Measurements from ENCODE around the gene DNAJC4. TPM values are rescaled to one million over a fixed set of nuclear protein-coding genes. Genes with fewer than 3 reads are reported as not detected.

Gene DNAJC4
- total RNA-seq, 2 experiments from 2014 or later = 38.0 to 41.3 TPM

DNA sequence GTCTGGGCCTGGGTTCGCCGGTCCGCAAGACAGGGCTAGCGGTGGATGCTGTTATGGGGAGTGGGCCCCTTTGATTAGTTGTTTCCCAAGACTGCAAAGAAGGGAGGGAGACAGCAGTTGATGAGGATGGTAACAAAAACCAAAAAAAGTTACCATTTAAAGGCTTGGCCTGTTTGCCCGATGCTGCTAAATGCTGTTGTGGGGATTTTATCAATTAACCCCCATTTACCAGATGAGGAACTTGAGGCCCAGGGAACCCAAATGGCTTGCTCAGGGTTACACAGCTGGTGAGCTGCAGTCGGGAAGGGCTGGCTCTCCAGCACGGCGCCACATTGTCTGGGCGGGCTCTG is 7.7 kb upstream of the DNAJC4 start:
- no peak overlapping the region for H3K27ac Mint-ChIP-seq
- CTCF ChIA-PET = interaction anchor here (1.6 to 5.3 kb wide), 2 partner anchors 8 to 17 kb away, joined by 5 to 66 read pairs; partner anchors contain the start of gene FERMT3

DNA sequence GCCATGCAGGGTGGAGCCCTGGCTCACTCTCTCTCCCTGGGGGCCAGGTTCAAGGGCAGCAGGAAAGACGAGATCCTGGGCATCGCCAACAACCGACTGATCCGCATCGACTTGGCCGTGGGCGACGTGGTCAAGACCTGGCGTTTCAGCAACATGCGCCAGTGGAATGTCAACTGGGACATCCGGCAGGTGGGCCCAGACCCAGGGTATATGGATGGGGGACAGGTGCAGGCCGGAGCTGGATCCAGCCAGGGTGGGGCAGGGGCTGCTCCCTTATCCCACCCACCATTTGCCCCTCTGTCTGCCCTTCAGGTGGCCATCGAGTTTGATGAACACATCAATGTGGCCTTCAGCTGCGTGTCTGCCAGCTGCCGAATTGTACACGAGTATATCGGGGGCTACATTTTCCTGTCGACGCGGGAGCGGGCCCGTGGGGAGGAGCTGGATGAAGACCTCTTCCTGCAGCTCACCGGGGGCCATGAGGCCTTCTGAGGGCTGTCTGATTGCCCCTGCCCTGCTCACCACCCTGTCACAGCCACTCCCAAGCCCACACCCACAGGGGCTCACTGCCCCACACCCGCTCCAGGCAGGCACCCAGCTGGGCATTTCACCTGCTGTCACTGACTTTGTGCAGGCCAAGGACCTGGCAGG is 7.2 kb upstream of the DNAJC4 start:
- Mint-ChIP-seq H3K27ac (no peak overlapping the region), H3K4me1 (ENCODE audit: low read depth) (peaks cover 27% of the 10 kb centered on the region), H3K4me3 (no peak overlapping the region), H3K36me3 (ENCODE audit: low read depth) (peaks cover 45% of the 10 kb centered on the region), H3K9me3 (ENCODE audit: insufficient read depth) (no peaks in the 10 kb centered on the region), H3K27me3 (ENCODE audit: low read depth) (no peaks in the 10 kb centered on the region)
- DNase-seq (no peak), ATAC-seq (no peak)
- CTCF ChIA-PET = interaction anchor here (1.6 to 5.3 kb wide), 2 partner anchors 9 to 17 kb away, joined by 5 to 66 read pairs; partner anchors contain the start of gene FERMT3
- POLR2A ChIA-PET = interaction anchor here (0.6 to 5.9 kb wide), 6 partner anchors 8 to 42 kb away, joined by 3 to 83 read pairs (median 5); partner anchors contain the start of genes FERMT3, FKBP2, PPP1R14B and STIP1

More for the DNA sequence above, 7.7 kb upstream of the DNAJC4 start:
- Mint-ChIP-seq H3K27me3 (ENCODE audit: low read depth) (no peaks in the 10 kb centered on the region), H3K9me3 (ENCODE audit: insufficient read depth) (no peaks in the 10 kb centered on the region), H3K4me3 (no peak overlapping the region), H3K4me1 (ENCODE audit: low read depth) (peaks cover 22% of the 10 kb centered on the region), H3K36me3 (ENCODE audit: low read depth) (peaks cover 46% of the 10 kb centered on the region)
- ATAC-seq (no peak), DNase-seq (no peak)
- POLR2A ChIA-PET = interaction anchor here (0.6 to 5.9 kb wide), 4 partner anchors 16 to 43 kb away, joined by 3 to 83 read pairs (median 30); partner anchors contain the start of genes FERMT3, FKBP2, PPP1R14B and STIP1

DNA sequence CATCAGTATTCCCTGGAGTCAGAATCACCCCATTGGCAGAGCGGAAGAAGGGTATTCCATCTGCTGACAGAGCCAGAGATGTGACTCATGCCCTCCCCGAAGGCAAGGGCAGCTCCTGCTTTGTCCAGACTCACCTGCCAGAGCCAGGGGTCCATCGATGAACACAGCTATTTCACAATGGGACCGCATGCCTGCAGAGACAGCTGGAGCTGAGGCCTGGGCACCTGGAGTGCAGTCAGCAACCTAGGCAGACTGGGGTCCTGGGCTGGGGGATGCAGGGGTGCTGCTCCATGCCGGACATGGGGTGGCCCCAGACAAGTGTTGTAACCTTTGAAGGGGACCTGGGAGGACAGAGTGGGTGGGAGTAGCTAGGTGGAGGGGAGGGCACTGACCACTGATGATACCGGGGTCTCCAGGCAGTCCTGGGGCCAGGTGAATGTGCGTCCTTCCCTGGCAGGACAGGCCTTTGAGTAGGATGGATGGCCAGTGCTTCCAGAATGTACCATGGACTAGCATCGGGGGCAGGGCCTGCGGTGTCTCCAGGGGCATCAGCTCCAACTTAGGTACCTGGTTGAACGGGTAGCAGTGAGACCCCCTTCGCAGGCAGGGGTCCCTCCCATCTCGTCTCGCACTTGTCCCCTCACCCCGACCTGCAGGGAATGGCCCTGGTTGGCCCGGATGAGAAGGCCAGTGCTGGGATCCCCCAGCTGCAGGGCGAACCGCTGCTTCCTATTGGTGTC is 6.0 kb upstream of the DNAJC4 start:
- Mint-ChIP-seq H3K4me1 (ENCODE audit: low read depth) (peaks cover 33% of the 10 kb centered on the region), H3K4me3 (peak overlapping the region; percentile 88), H3K27ac (peak overlapping the region; percentile 88), H3K27me3 (ENCODE audit: low read depth) (no peaks in the 10 kb centered on the region), H3K36me3 (ENCODE audit: low read depth) (peaks cover 36% of the 10 kb centered on the region), H3K9me3 (ENCODE audit: insufficient read depth) (no peaks in the 10 kb centered on the region)
- ChIA-PET CTCF (interaction anchor here (0.6 to 5.3 kb wide), 3 partner anchors 10 to 26 kb away, joined by 3 to 66 read pairs (median 5); partner anchors contain the start of gene FERMT3), POLR2A (interaction anchor here (0.7 to 5.9 kb wide), 13 partner anchors 9 to 60 kb away, joined by 3 to 83 read pairs (median 4); partner anchors contain the start of genes BAD, FERMT3, FKBP2 and PPP1R14B)
- ATAC-seq (no peak), DNase-seq (no peak)

DNA sequence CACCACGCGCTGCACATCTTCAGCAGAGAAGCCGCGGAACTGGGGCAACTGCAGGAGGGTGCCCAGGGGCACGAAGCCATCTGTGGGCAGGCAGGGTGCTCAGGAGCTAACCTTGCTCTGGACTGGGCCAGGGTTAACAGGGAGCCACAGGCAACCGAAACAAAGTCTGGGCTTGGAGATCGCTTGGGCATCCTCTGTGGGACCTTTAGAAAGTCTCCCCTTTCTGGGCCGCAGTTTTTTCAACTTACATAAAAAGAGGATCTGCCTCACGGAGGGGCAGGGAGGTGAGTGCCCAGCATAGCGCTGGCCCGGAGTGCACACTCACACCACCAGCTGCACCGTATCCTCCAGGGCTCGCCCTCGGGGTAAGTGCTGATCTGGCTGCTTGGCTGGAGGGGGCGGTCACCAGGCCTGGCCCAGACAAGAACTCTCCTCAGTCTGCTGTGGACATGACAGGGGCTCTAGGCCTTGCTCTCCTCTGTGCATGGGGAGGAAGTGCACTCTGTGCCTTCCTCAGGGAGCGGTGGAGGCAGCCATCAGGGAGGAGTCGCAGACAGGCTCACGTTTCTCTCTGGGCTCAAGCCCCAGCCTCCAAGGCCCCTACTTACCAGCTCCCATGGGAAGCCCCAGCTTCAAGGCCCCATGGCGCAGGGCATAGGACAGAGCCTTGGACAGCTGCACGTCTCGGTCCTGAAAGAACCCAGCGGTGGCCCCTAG is 5.3 kb upstream of the DNAJC4 start:
- H3K27me3 Mint-ChIP-seq (ENCODE audit: low read depth) = no peaks in the 10 kb centered on the region
- ATAC-seq (no peak), DNase-seq (no peak)
- peaks cover 40% of the 10 kb centered on the region for H3K4me1 Mint-ChIP-seq (ENCODE audit: low read depth)
- ChIA-PET CTCF (interaction anchor here (3.3 to 5.3 kb wide), 2 partner anchors 19 to 79 kb away, joined by 12 to 66 read pairs; partner anchors contain the start of genes ESRRA and FERMT3), POLR2A (interaction anchor here (0.8 to 5.9 kb wide), 12 partner anchors 8 to 59 kb away, joined by 3 to 83 read pairs (median 4); partner anchors contain the start of genes BAD, FERMT3, FKBP2 and PPP1R14B)
- peak overlapping the region; percentile 88 for H3K4me3 Mint-ChIP-seq
- H3K27ac Mint-ChIP-seq = peak overlapping the region; percentile 88
- peaks cover 40% of the 10 kb centered on the region for H3K36me3 Mint-ChIP-seq (ENCODE audit: low read depth)
- H3K9me3 Mint-ChIP-seq (ENCODE audit: insufficient read depth) = no peaks in the 10 kb centered on the region

DNA sequence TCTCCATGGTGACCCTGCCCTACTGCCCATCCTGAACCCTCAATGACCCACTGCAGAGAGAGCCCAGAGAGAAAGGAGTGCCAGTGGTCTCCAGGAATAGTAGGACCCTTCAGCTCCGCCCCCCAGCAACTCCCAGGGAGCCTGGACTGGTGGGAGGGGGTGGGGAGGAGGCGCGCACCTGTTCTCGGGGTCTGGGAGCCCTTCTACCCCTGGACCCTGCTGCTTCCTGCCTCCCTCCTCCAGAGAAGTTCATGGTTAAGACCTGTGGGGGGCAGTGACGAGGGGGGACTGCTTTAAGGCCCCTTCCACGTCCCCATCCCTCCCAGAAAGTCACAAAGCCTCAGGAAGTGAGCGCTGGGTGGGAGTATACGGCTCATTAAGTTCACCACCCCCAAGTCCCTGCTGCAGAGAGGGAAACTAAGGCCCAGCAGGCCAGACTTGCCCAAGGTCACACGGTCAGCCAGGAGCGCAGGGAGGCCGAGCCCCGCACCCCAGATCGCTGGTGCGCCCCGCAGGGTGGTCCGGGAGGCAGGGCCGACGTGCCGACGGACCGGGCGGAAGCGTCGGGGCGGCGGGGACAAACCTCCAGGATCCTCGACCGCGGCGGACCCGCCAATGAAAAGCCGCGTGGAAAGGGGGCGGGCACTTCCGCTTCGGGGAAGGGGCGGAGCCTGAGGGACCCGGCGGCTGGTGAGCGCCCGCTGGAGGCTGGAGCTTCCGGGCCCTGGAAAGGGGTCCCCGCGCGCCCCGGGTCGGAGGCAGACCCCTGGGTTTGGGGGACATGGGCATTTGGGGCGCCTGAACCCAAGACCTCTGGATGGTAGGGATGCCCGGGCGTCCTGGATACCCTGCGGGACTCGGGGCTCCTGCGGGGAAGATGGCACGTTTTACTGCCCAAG is 4.5 kb upstream of the DNAJC4 start, which contains the start of the genes NUDT22 and TRPT1:
NUDT22 (plus strand) TSS at position 667 of the 899 bp plus-strand sequence. CDS start 379 bp downstream, outside the sequence.
TRPT1 (minus strand) TSS at position 579 of the 899 bp plus-strand sequence; CDS start at position 253, 326 bp downstream.
- H3K36me3 Mint-ChIP-seq (ENCODE audit: low read depth) = peaks cover 33% of the 10 kb centered on the region
- ChIA-PET POLR2A (interaction anchor here (0.6 to 5.9 kb wide), 16 partner anchors 9 to 130 kb away, joined by 3 to 83 read pairs (median 6); partner anchors contain the start of genes BAD, FERMT3, FKBP2 and GPR137), CTCF (interaction anchor here (0.7 to 5.3 kb wide), 11 partner anchors 9 to 92 kb away, joined by 3 to 66 read pairs (median 5); partner anchors contain the start of genes ESRRA, FERMT3, PRDX5 and TRMT112)
- peak within 1 kb of the TSS; percentile 91 for H3K27ac Mint-ChIP-seq
- H3K27me3 Mint-ChIP-seq (ENCODE audit: low read depth) = no peaks in the 10 kb centered on the region
- peak; percentile 95 for DNase-seq
- peak; percentile 68 for ATAC-seq
- H3K9me3 Mint-ChIP-seq (ENCODE audit: insufficient read depth) = no peaks in the 10 kb centered on the region
- peak within 1 kb of the TSS; percentile 88 for H3K4me3 Mint-ChIP-seq
- H3K4me1 Mint-ChIP-seq (ENCODE audit: low read depth) = peaks cover 42% of the 10 kb centered on the region

DNA sequence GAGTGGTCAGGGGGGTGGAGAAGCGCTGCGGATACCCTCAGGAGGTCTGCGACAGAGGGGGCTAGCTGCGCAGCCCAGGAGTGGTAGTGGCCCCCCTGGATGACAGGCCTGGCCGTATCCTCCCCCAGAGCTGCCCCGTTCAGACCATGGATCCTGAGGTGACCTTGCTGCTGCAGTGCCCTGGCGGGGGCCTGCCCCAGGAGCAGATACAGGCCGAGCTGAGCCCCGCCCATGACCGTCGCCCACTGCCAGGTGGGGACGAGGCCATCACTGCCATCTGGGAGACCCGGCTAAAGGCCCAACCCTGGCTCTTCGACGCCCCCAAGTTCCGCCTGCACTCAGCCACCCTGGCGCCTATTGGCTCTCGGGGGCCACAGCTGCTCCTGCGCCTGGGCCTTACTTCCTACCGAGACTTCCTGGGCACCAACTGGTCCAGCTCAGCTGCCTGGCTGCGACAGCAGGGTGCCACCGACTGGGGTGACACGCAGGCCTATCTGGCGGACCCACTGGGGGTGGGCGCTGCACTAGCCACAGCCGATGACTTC is 3.8 kb upstream of the DNAJC4 start:
- H3K27me3 Mint-ChIP-seq (ENCODE audit: low read depth) = no peaks in the 10 kb centered on the region
- POLR2A ChIA-PET = interaction anchor here (0.6 to 5.9 kb wide), 14 partner anchors 10 to 130 kb away, joined by 3 to 83 read pairs (median 8); partner anchors contain the start of genes BAD, FERMT3, FKBP2 and GPR137
- peak overlapping the region; percentile 88 for H3K4me3 Mint-ChIP-seq
- H3K9me3 Mint-ChIP-seq (ENCODE audit: insufficient read depth) = no peaks in the 10 kb centered on the region
- CTCF ChIA-PET = interaction anchor here (0.7 to 5.3 kb wide), 12 partner anchors 9 to 91 kb away, joined by 3 to 66 read pairs (median 4); partner anchors contain the start of genes ESRRA, FERMT3, PRDX5 and TRMT112
- peaks cover 47% of the 10 kb centered on the region for H3K4me1 Mint-ChIP-seq (ENCODE audit: low read depth)
- DNase-seq (peak; percentile 79), ATAC-seq (peak; percentile 50)
- peak overlapping the region; percentile 91 for H3K27ac Mint-ChIP-seq
- H3K36me3 Mint-ChIP-seq (ENCODE audit: low read depth) = peaks cover 28% of the 10 kb centered on the region

DNA sequence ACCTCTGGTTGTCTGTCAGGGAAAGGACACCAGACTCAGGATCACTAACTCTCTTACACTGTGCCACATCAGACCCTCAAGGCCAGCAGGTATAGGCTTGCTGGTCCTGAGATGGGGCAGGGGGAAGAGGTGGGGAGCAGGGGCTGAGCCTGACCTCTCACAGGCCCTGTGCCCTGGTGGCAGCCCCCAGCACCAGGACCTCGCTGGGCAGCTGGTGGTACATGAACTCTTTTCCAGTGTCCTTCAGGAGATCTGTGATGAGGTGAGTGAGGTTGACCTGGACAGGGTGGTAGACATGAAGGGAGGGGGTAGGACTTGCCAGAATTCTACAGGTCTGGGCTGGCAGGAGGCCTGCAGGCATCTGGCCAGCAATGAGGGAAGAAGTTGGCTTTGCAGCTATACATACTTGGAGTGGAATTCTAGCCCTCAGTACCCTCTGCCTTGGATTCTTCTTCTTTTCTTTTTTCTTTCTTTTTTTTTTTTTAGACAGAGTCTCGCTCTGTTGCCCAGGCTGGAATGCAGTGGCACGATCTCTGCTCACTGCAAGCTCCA is 2.9 kb upstream of the DNAJC4 start:
- POLR2A ChIA-PET = interaction anchor here (0.6 to 5.9 kb wide), 7 partner anchors 12 to 57 kb away, joined by 3 to 83 read pairs (median 8); partner anchors contain the start of genes BAD, FERMT3, FKBP2 and GPR137
- ATAC-seq (no peak), DNase-seq (no peak)
- H3K4me1 Mint-ChIP-seq (ENCODE audit: low read depth) = peaks cover 56% of the 10 kb centered on the region
- CTCF ChIA-PET = interaction anchor here (1.0 to 5.3 kb wide), 5 partner anchors 22 to 77 kb away, joined by 4 to 66 read pairs (median 5); partner anchors contain the start of genes ESRRA and FERMT3
- peak overlapping the region; percentile 91 for H3K27ac Mint-ChIP-seq
- H3K4me3 Mint-ChIP-seq = peak overlapping the region; percentile 88
- H3K9me3 Mint-ChIP-seq (ENCODE audit: insufficient read depth) = no peaks in the 10 kb centered on the region
- H3K36me3 Mint-ChIP-seq (ENCODE audit: low read depth) = peaks cover 29% of the 10 kb centered on the region
- H3K27me3 Mint-ChIP-seq (ENCODE audit: low read depth) = no peaks in the 10 kb centered on the region

DNA sequence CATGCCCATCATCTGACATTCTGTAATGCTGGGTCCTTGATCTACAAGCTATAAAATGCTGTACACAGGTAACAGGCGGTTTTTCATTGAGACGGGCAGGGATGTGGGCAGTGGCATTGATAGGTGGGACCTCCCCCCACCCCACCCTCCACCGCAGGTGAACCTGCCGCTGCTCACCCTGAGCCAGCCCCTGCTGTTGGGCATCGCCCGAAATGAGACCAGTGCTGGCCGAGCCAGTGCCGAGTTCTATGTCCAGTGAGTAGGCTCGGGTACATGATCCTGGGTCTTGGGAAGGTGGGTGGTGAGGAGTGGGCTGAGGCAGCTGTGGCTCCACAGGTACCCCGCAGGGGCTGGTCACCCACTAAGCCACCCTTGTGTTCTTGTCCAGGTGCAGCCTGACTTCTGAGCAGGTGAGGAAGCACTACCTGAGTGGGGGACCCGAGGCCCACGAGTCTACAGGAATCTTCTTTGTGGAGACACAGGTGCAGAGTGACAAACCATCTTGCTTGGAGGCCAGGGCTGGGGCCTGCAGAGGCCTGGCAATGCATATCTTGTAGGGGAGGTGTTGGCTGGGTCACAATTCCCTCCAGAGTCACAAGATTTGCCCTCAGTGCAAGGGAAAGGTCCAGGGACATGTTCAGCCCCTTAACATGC is 1.1 kb upstream of the DNAJC4 start:
- Mint-ChIP-seq H3K9me3 (ENCODE audit: insufficient read depth) (no peaks in the 10 kb centered on the region), H3K27me3 (ENCODE audit: low read depth) (no peaks in the 10 kb centered on the region), H3K36me3 (ENCODE audit: low read depth) (peaks cover 21% of the 10 kb centered on the region), H3K27ac (peak overlapping the region; percentile 91), H3K4me1 (ENCODE audit: low read depth) (peaks cover 66% of the 10 kb centered on the region), H3K4me3 (peak overlapping the region; percentile 87)
- ChIA-PET POLR2A (interaction anchor here (0.6 to 2.7 kb wide), 6 partner anchors 10 to 1638 kb away, joined by 3 to 14 read pairs (median 4); partner anchors contain the start of genes FERMT3 and TUT1), CTCF (interaction anchor here (0.8 to 5.9 kb wide), 6 partner anchors 15 to 75 kb away, joined by 3 to 40 read pairs (median 5); partner anchors contain the start of genes CATSPERZ and FERMT3)
- ATAC-seq = no peak
- DNase-seq = no peak

DNA sequence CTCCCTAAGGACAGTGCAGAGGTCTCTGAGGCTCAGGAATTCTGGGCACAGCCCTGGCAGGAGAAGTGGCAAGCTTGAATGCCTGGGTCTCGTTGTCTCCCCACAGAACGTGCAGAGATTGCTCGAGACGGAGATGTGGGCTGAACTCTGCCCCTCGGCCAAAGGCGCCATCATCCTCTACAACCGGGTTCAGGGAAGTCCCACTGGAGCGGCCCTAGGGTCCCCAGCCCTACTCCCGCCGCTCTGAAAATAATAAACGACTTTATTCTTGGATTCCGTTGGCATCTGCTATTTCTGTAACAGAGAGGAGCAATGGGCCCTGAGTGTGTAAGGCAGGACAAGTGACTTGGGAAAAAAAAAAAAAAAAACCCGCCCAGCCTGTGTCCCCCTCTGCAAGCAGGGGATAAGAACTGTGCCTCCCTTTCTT is 591 bp upstream of the DNAJC4 start:
- peaks cover 60% of the 10 kb centered on the region for H3K4me1 Mint-ChIP-seq (ENCODE audit: low read depth)
- peak overlapping the region; percentile 87 for H3K4me3 Mint-ChIP-seq
- H3K27ac Mint-ChIP-seq = peak overlapping the region; percentile 91
- CTCF ChIA-PET = interaction anchor here (0.8 to 5.9 kb wide), 5 partner anchors 14 to 75 kb away, joined by 3 to 40 read pairs (median 6); partner anchors contain the start of genes CATSPERZ and FERMT3
- POLR2A ChIA-PET = interaction anchor here (0.6 to 2.7 kb wide), 6 partner anchors 10 to 1638 kb away, joined by 3 to 14 read pairs (median 4); partner anchors contain the start of genes FERMT3, FKBP2 and TUT1
- H3K9me3 Mint-ChIP-seq (ENCODE audit: insufficient read depth) = no peaks in the 10 kb centered on the region
- DNase-seq (no peak), ATAC-seq (no peak)
- peaks cover 21% of the 10 kb centered on the region for H3K36me3 Mint-ChIP-seq (ENCODE audit: low read depth)
- H3K27me3 Mint-ChIP-seq (ENCODE audit: low read depth) = no peaks in the 10 kb centered on the region

Measured in activated CD8-positive, alpha-beta T cell treated with anti-CD3 and anti-CD28 coated beads, Interleukin-2, amount 10 ng/mL, durations not matched to agents 7 days and 5 days (primary cell).